HepG2 (cell line): Measurements from ENCODE around the gene HHIPL2. TPM values are rescaled to one million over a fixed set of nuclear protein-coding genes. Genes with fewer than 3 reads are reported as not detected.

Experiments used
- ATAC-seq: fragments of 200-7000 bp; cut with Tn5 transposase; 3 replicates; pipeline ENCODE4 v1.9.1; 2020; ENCODE audit warnings: mild to moderate bottlenecking, moderate library complexity
- BruUV-seq: library from RNA; stranded (reverse); fragments of 400-500 nt; replicated peaks from 2 replicates; lab custom pipeline; 2021; lab: Mats Ljungman, UMichigan
- CTCF ChIA-PET: fragments of 300-600 bp; formaldehyde crosslinking; extraction: SDS; loops from one replicate; lab custom pipeline; 2021; ENCODE audit warnings: low total read pairs, inconsistent platforms, low intra/inter-chr PET ratio; lab: Yijun Ruan, JAX
- POLR2A ChIA-PET: fragments of 350-600 bp; sonication (Branson Sonifier 250); formaldehyde crosslinking; loops from one replicate; lab custom pipeline; 2020; ENCODE audit warnings: antibody characterized with exemption, inconsistent platforms; lab: Yijun Ruan, JAX
- DNase-seq: peaks from one replicate; pipeline ENCODE4 v3.0.0-alpha.2; 2015; ENCODE audit warnings: low spot score
- FAIRE-seq: peaks from 3 replicates; lab custom pipeline; 2011; peaks lifted over from hg19 to GRCh38; lab: Jason Lieb, UNC
- H2AFZ ChIP-seq: one replicate; pipeline ENCODE4 v1.6.1; 2011; ENCODE audit warnings: low read length, inconsistent platforms
- H3K27ac ChIP-seq: fragments of 300-600 bp; 3 replicates; pipeline ENCODE4 v1.8.0; 2011; ENCODE audit warnings: mixed run types, mild to moderate bottlenecking, mixed read lengths, low read length, inconsistent platforms; ENCODE audit not compliant: insufficient read depth; ENCODE audit errors: extremely low read length
- H3K27me3 ChIP-seq, 2 experiments: fragments of 200-600 bp in 1 of 2; 2 replicates in 1 of 2; 3 replicates in 1 of 2; pipeline versions ENCODE4 v1.6.0 to v1.8.0; 2011; ENCODE audit warnings: low read length in 2 of 2, mild to moderate bottlenecking in 2 of 2, moderate library complexity in 2 of 2, inconsistent platforms in 1 of 2; ENCODE audit not compliant: insufficient read depth in 2 of 2, control insufficient read depth in 1 of 2
- H3K36me3 ChIP-seq, 2 experiments: fragments of 200-600 bp in 1 of 2; replicated peaks in 1 of 2; 2 replicates in 1 of 2; 3 replicates in 1 of 2; pipeline versions ENCODE4 v1.5.1 to v1.8.0; 2011; ENCODE audit warnings: low read length in 2 of 2, inconsistent platforms in 1 of 2; ENCODE audit not compliant: insufficient read depth in 2 of 2, control insufficient read depth in 1 of 2
- H3K4me1 ChIP-seq: 2 replicates; pipeline ENCODE4 v1.5.1; 2012; ENCODE audit warnings: low read length, inconsistent platforms; ENCODE audit not compliant: insufficient read depth
- H3K4me2 ChIP-seq: 2 replicates; pipeline ENCODE4 v1.6.0; 2011; ENCODE audit warnings: low read depth, low read length, inconsistent platforms
- H3K4me3 ChIP-seq, 3 experiments: fragments of 200-600 bp in 1 of 3; sonication (generic), shearing (Covaris generic) in 1 of 3; replicated peaks in 1 of 3; 2 replicates each; pipeline ENCODE4 v1.5.1; 2011 to 2016; ENCODE audit warnings: low read length in 3 of 3, inconsistent platforms in 2 of 3, low read depth in 2 of 3, mild to moderate bottlenecking in 2 of 3, control low read depth in 1 of 3, mixed read lengths in 1 of 3; ENCODE audit not compliant: insufficient read depth in 1 of 3
- H3K79me2 ChIP-seq: one replicate; pipeline ENCODE4 v1.6.1; 2011; ENCODE audit warnings: low read length, inconsistent platforms; ENCODE audit not compliant: insufficient read depth
- H3K9ac ChIP-seq: 2 replicates; pipeline ENCODE4 v1.6.0; 2011; ENCODE audit warnings: mild to moderate bottlenecking, low read depth, low read length, inconsistent platforms; ENCODE audit not compliant: insufficient read depth
- H3K9me3 ChIP-seq: 2 replicates; pipeline ENCODE4 v1.5.1; 2012; ENCODE audit warnings: mild to moderate bottlenecking, low read length
- H4K20me1 ChIP-seq: 2 replicates; pipeline ENCODE4 v1.6.0; 2011; ENCODE audit warnings: inconsistent platforms, mild to moderate bottlenecking, low read length, moderate library complexity; ENCODE audit not compliant: insufficient read depth
- ASH2L ChIP-seq: fragments of 300-600, 200-600 bp; sonication (generic); IDR thresholded peaks from 2 replicates; pipeline ENCODE4 v1.7.0; 2017; ENCODE audit warnings: low read depth, mild to moderate bottlenecking, moderate library complexity, mixed read lengths, low read length; ENCODE audit not compliant: insufficient read length
- DNMT1 ChIP-seq: sonication (generic); formaldehyde crosslinking; IDR thresholded peaks from 2 replicates; pipeline ENCODE4 v1.5.1; 2020; ENCODE audit warnings: mild to moderate bottlenecking, missing genetic modification reagents
- GLI4 ChIP-seq: sonication (generic); formaldehyde crosslinking; IDR thresholded peaks from 2 replicates; pipeline ENCODE4 v1.5.1; 2020; ENCODE audit warnings: missing genetic modification reagents, mild to moderate bottlenecking, moderate library complexity, borderline replicate concordance
- GTF3A ChIP-seq: sonication (generic); formaldehyde crosslinking; conservative IDR thresholded peaks from 2 replicates; pipeline ENCODE4 v1.4.0; 2020; ENCODE audit warnings: mild to moderate bottlenecking, missing genetic modification reagents
- HMG20A ChIP-seq: IDR thresholded peaks from 2 replicates; pipeline ENCODE4 v1.6.1; 2016; ENCODE audit warnings: borderline replicate concordance
- MLLT10 ChIP-seq: sonication (generic); formaldehyde crosslinking; IDR thresholded peaks from 2 replicates; pipeline ENCODE4 v1.4.0; 2020; ENCODE audit warnings: missing genetic modification reagents
- ZBTB8A ChIP-seq: sonication (generic); formaldehyde crosslinking; IDR thresholded peaks from 2 replicates; pipeline ENCODE4 v1.4.0; 2020; ENCODE audit warnings: mild to moderate bottlenecking, low read depth, missing genetic modification reagents, borderline replicate concordance
- ZNF337 ChIP-seq: sonication (generic); formaldehyde crosslinking; IDR thresholded peaks from 2 replicates; pipeline ENCODE4 v1.5.1; 2020; ENCODE audit warnings: missing genetic modification reagents, low read depth, mild to moderate bottlenecking, borderline replicate concordance
- ZNF431 ChIP-seq: sonication (generic); formaldehyde crosslinking; IDR thresholded peaks from 2 replicates; pipeline ENCODE4 v1.9.0; 2022; ENCODE audit warnings: missing genetic modification reagents, low read depth, mild to moderate bottlenecking, borderline replicate concordance
- ZNF549 ChIP-seq: sonication (generic); formaldehyde crosslinking; IDR thresholded peaks from 2 replicates; pipeline ENCODE4 v1.5.0; 2020; ENCODE audit warnings: missing genetic modification reagents
- WGBS: methylation state at CpG from one replicate; pipeline ENCODE4 v1.1.6; 2017; ENCODE audit warnings: low lambda C conversion rate; 5-methylcytosine and 5-hydroxymethylcytosine counted together
- in situ Hi-C: cut with HindIII; loops from 2 replicates; pipeline ENCODE4 v1.10.0; 2017; ENCODE audit warnings: low pct_unique_long_range_greater_than_20kb; ENCODE audit not compliant: extremely low pct_ligation_motif_present
- intact Hi-C: fragments of 100-400 bp; cut with micrococcal nuclease; formaldehyde crosslinking; loops from one replicate; pipeline ENCODE4 v1.10.0; 2022; ENCODE audit not compliant: unreplicated experiment
- polyA plus RNA-seq, 8 experiments: library from polyadenylated mRNA; depleted of rRNA in 3 of 8; stranded (reverse) in 7 of 8; unstranded in 1 of 8; fragments of >200 nt; fragmentation: Illumina TruSeq in 4 of 8; extraction: Trizol in 4 of 8; gene quantifications; 2 replicates each; pipeline versions ENCODE4 v1.2.1 to v1.2.3, GENCODE V29; 2011 to 2016; ENCODE audit warnings: low read depth in 4 of 8, missing spikeins in 1 of 8, mixed read lengths in 1 of 8; ENCODE audit not compliant: insufficient read depth in 1 of 8
- total RNA-seq, 5 experiments: library from RNA; depleted of rRNA; stranded (reverse); fragments of >200 nt; fragmentation: Illumina TruSeq; extraction: Trizol; gene quantifications; 2 replicates each; pipeline ENCODE4 v1.2.3, GENCODE V29; 2016; ENCODE audit warnings: low read depth in 1 of 5
- TF ChIP-seq, protein P1 (sequence below): sonication (generic); formaldehyde crosslinking; IDR thresholded peaks from 2 replicates; pipeline ENCODE4 v1.4.0; 2020; ENCODE audit warnings: missing genetic modification reagents
- TF ChIP-seq, protein P2 (sequence below): IDR thresholded peaks from 2 replicates; pipeline ENCODE4 v1.6.1; 2012; ENCODE audit warnings: inconsistent platforms
- TF ChIP-seq, protein P3 (sequence below): IDR thresholded peaks from 2 replicates; pipeline ENCODE4 v1.6.1; 2016; ENCODE audit warnings: missing genetic modification reagents, missing compliant biosample characterization
- TF ChIP-seq, protein P4 (sequence below): sonication (generic); formaldehyde crosslinking; IDR thresholded peaks from 2 replicates; pipeline ENCODE4 v1.5.1; 2020; ENCODE audit warnings: missing genetic modification reagents, mild to moderate bottlenecking, borderline replicate concordance
- TF ChIP-seq, protein P5 (sequence below): sonication (generic); formaldehyde crosslinking; IDR thresholded peaks from 2 replicates; pipeline ENCODE4 v1.4.0; 2020; ENCODE audit warnings: mild to moderate bottlenecking, missing genetic modification reagents
- TF ChIP-seq, protein P6 (sequence below): sonication (generic); formaldehyde crosslinking; IDR thresholded peaks from 2 replicates; pipeline ENCODE4 v1.4.0; 2020; ENCODE audit warnings: mild to moderate bottlenecking, low read depth, missing genetic modification reagents

Gene HHIPL2
- total and polyA plus RNA-seq, 2 of the 13 experiments (the other 11 are each of a cell fraction or from before 2014, with no cell fraction given), result 0.53 to 1.3 TPM

DNA sequence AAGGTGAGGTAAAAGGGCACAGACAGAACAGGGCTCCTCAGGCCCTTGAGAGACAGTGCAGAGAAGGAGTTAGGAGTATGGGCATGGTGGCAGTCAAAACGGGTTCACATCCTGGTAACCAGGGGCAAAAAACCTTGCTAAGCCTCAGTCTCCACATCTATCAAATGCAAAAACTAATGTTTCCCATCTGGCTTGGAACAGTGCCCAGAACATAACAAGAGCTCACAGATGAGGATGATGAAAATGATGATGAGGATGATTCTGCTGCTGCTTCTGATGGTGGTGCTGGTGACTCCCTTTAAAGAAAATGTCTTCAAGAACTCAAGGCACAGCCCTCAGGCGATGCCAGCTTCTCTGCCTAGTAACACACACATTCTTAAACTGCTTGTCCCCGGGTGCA, 24.1 kb downstream of the HHIPL2 start:
- FAIRE-seq (no peak), ATAC-seq (no peak), DNase-seq (no peak)
- no peaks in the 10 kb centered on the region for H3K27me3 ChIP-seq
- POLR2A ChIA-PET, result no interaction called here
- intact Hi-C loops, result no loop called here
- H3K4me2 ChIP-seq, result no peak overlapping the region
- no peak overlapping the region for H3K9ac ChIP-seq
- no peak overlapping the region for H3K27ac ChIP-seq
- BruUV-seq, result no TSS peak
- CTCF ChIA-PET, result no interaction called here
- in situ Hi-C loops, result no loop called here
- H3K36me3 ChIP-seq, result no peaks in the 10 kb centered on the region
- H3K9me3 ChIP-seq, result no peaks in the 10 kb centered on the region
- H3K4me3 ChIP-seq, result no peak overlapping the region
- H3K4me1 ChIP-seq, result peaks cover 22% of the 10 kb centered on the region
- WGBS, result 35% methylated on average over 3 of the region's 3 CpGs
- no peak overlapping the region for H2AFZ ChIP-seq
- H3K79me2 ChIP-seq, result no peaks in the 10 kb centered on the region
- H4K20me1 ChIP-seq, result no peaks in the 10 kb centered on the region
- TF ChIP-seq ASH2L (no peak), HMG20A (no peak), GLI4 (CRISPR knock-in tag) (no peak), ZNF337 (CRISPR knock-in tag) (no peak), ZNF431 (CRISPR knock-in tag) (no peak), MLLT10 (CRISPR knock-in tag) (no peak), ZBTB8A (no peak), GTF3A (no peak), ZNF549 (CRISPR knock-in tag) (no peak), DNMT1 (CRISPR knock-in tag) (no peak)
- TF ChIP-seq, protein P1, sequence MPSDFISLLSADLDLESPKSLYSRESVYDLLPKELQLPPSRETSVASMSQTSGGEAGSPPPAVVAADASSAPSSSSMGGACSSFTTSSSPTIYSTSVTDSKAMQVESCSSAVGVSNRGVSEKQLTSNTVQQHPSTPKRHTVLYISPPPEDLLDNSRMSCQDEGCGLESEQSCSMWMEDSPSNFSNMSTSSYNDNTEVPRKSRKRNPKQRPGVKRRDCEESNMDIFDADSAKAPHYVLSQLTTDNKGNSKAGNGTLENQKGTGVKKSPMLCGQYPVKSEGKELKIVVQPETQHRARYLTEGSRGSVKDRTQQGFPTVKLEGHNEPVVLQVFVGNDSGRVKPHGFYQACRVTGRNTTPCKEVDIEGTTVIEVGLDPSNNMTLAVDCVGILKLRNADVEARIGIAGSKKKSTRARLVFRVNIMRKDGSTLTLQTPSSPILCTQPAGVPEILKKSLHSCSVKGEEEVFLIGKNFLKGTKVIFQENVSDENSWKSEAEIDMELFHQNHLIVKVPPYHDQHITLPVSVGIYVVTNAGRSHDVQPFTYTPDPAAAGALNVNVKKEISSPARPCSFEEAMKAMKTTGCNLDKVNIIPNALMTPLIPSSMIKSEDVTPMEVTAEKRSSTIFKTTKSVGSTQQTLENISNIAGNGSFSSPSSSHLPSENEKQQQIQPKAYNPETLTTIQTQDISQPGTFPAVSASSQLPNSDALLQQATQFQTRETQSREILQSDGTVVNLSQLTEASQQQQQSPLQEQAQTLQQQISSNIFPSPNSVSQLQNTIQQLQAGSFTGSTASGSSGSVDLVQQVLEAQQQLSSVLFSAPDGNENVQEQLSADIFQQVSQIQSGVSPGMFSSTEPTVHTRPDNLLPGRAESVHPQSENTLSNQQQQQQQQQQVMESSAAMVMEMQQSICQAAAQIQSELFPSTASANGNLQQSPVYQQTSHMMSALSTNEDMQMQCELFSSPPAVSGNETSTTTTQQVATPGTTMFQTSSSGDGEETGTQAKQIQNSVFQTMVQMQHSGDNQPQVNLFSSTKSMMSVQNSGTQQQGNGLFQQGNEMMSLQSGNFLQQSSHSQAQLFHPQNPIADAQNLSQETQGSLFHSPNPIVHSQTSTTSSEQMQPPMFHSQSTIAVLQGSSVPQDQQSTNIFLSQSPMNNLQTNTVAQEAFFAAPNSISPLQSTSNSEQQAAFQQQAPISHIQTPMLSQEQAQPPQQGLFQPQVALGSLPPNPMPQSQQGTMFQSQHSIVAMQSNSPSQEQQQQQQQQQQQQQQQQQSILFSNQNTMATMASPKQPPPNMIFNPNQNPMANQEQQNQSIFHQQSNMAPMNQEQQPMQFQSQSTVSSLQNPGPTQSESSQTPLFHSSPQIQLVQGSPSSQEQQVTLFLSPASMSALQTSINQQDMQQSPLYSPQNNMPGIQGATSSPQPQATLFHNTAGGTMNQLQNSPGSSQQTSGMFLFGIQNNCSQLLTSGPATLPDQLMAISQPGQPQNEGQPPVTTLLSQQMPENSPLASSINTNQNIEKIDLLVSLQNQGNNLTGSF (CRISPR knock-in tag), result no peak
- TF ChIP-seq, protein P2, sequence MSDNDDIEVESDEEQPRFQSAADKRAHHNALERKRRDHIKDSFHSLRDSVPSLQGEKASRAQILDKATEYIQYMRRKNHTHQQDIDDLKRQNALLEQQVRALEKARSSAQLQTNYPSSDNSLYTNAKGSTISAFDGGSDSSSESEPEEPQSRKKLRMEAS, result no peak
- TF ChIP-seq, protein P3, sequence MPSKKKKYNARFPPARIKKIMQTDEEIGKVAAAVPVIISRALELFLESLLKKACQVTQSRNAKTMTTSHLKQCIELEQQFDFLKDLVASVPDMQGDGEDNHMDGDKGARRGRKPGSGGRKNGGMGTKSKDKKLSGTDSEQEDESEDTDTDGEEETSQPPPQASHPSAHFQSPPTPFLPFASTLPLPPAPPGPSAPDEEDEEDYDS, result no peak
- TF ChIP-seq, protein P4, sequence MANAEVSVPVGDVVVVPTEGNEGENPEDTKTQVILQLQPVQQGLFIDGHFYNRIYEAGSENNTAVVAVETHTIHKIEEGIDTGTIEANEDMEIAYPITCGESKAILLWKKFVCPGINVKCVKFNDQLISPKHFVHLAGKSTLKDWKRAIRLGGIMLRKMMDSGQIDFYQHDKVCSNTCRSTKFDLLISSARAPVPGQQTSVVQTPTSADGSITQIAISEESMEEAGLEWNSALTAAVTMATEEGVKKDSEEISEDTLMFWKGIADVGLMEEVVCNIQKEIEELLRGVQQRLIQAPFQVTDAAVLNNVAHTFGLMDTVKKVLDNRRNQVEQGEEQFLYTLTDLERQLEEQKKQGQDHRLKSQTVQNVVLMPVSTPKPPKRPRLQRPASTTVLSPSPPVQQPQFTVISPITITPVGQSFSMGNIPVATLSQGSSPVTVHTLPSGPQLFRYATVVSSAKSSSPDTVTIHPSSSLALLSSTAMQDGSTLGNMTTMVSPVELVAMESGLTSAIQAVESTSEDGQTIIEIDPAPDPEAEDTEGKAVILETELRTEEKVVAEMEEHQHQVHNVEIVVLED (CRISPR knock-in tag), result no peak
- TF ChIP-seq, protein P5, sequence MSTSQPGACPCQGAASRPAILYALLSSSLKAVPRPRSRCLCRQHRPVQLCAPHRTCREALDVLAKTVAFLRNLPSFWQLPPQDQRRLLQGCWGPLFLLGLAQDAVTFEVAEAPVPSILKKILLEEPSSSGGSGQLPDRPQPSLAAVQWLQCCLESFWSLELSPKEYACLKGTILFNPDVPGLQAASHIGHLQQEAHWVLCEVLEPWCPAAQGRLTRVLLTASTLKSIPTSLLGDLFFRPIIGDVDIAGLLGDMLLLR (CRISPR knock-in tag), result no peak
- TF ChIP-seq, protein P6, sequence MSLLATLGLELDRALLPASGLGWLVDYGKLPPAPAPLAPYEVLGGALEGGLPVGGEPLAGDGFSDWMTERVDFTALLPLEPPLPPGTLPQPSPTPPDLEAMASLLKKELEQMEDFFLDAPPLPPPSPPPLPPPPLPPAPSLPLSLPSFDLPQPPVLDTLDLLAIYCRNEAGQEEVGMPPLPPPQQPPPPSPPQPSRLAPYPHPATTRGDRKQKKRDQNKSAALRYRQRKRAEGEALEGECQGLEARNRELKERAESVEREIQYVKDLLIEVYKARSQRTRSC (CRISPR knock-in tag), result no peak
